K562 (cell line): ENCODE data around the gene CD164L2. TPM values are rescaled to one million over a fixed set of nuclear protein-coding genes. Genes with fewer than 3 reads are reported as not detected.

Experiments
- EWSR1 ChIP-seq: fragments of 450-650 bp; IDR thresholded peaks from 2 replicates; pipeline ENCODE4 v1.6.1; 2018; ENCODE audit warnings: borderline replicate concordance, mild to moderate bottlenecking, low read depth, moderate library complexity; ENCODE audit not compliant: partially characterized antibody
- FOXJ3 ChIP-seq: sonication (generic); formaldehyde crosslinking; IDR thresholded peaks from 2 replicates; pipeline ENCODE4 v1.4.0; 2020; ENCODE audit warnings: mild to moderate bottlenecking, missing genetic modification reagents
- GABPA ChIP-seq: fragments of 200-800 bp; sonication (Bioruptor generic); conservative IDR thresholded peaks from 2 replicates; pipeline ENCODE4 v1.6.1; 2016; ENCODE audit warnings: low read depth, missing genetic modification characterization, missing compliant biosample characterization
- MAFF ChIP-seq: IDR thresholded peaks from 2 replicates; pipeline ENCODE4 v1.6.1; 2012; ENCODE audit warnings: low read length, improper control_type of control experiment
- PCBP1 ChIP-seq: fragments of 200-400 bp; formaldehyde crosslinking; IDR thresholded peaks from 2 replicates; pipeline ENCODE4 v1.6.1; 2018; ENCODE audit warnings: mild to moderate bottlenecking, low read depth, low read length; ENCODE audit not compliant: poor library complexity, severe bottlenecking
- PHB ChIP-seq: fragments of 250-450 bp; sonication (Bioruptor Pico); IDR thresholded peaks from 2 replicates; pipeline ENCODE4 v1.5.0; 2021
- PHB2 ChIP-seq: fragments of 450-650 bp; IDR thresholded peaks from 2 replicates; pipeline ENCODE4 v1.6.1; 2017; ENCODE audit warnings: low read depth
- POLR2AphosphoS2 ChIP-seq: IDR thresholded peaks from 2 replicates; pipeline ENCODE4 v1.6.1; 2012; ENCODE audit warnings: low read length, improper control_type of control experiment
- RBFOX2 ChIP-seq: fragments of 200-400 bp; formaldehyde crosslinking; IDR thresholded peaks from 2 replicates; pipeline ENCODE4 v1.6.1; 2017; ENCODE audit warnings: low read depth, mild to moderate bottlenecking, low read length, moderate library complexity
- RBM25 ChIP-seq: fragments of 200-400 bp; formaldehyde crosslinking; IDR thresholded peaks from 2 replicates; pipeline ENCODE4 v1.6.1; 2018; ENCODE audit warnings: low read length, low read depth, moderate library complexity; ENCODE audit not compliant: severe bottlenecking
- SNIP1 ChIP-seq: fragments of 450-650 bp; IDR thresholded peaks from 2 replicates; pipeline ENCODE4 v1.7.1; 2017; ENCODE audit warnings: low read depth, mild to moderate bottlenecking
- ZFP30 ChIP-seq: fragments of 250-450 bp; sonication (Bioruptor Pico); IDR thresholded peaks from 2 replicates; pipeline ENCODE4 v1.8.0; 2022; ENCODE audit warnings: moderate library complexity, mild to moderate bottlenecking, inconsistent platforms, borderline replicate concordance
- ZFX ChIP-seq: sonication (generic); formaldehyde crosslinking; IDR thresholded peaks from 2 replicates; pipeline ENCODE4 v1.8.0; 2022; ENCODE audit warnings: mild to moderate bottlenecking, missing genetic modification reagents, moderate library complexity
- ZNF146 ChIP-seq: IDR thresholded peaks from one replicate; pipeline ENCODE4 v1.6.1; 2018; ENCODE audit warnings: missing compliant biosample characterization; ENCODE audit not compliant: unreplicated experiment
- ZNF717 ChIP-seq: fragments of 250-450 bp; sonication (Bioruptor Pico); IDR thresholded peaks from 2 replicates; pipeline ENCODE4 v1.5.0; 2021
- ZSCAN29 ChIP-seq: fragments of 450-650 bp; IDR thresholded peaks from 2 replicates; pipeline ENCODE4 v1.6.1; 2017
- polyA plus RNA-seq, 8 experiments: library from polyadenylated mRNA; depleted of rRNA in 4 of 8; stranded (reverse) in 5 of 8; unstranded in 3 of 8; fragments of >200 nt; fragmentation: Nextera tagmentation in 2 of 8; fragmentation: Illumina TruSeq in 1 of 8; extraction: Ambion mirVana in 2 of 8; extraction: Trizol in 1 of 8; gene quantifications; 2 replicates each; pipeline versions ENCODE4 v1.2.1 to v1.2.3, GENCODE V29; 2011 to 2014; ENCODE audit warnings: inconsistent platforms in 1 of 8, missing spikeins in 1 of 8
- total RNA-seq, 7 experiments: library from RNA; depleted of rRNA in 6 of 7; stranded (reverse); fragments of >200 nt in 6 of 7; fragmentation: Illumina TruSeq in 2 of 7; extraction: Trizol in 2 of 7; gene quantifications; 2 replicates each; pipeline versions ENCODE4 v1.2.1 to v1.2.3, GENCODE V29; 2011 to 2021; ENCODE audit warnings: low replicate concordance in 1 of 7
- TF ChIP-seq, protein P1 (sequence below): fragments of 250-450 bp; sonication (Bioruptor Pico); IDR thresholded peaks from 2 replicates; pipeline ENCODE4 v1.5.0; 2021
- TF ChIP-seq, protein P2 (sequence below): fragments of 250-450 bp; sonication (Bioruptor Pico); IDR thresholded peaks from 2 replicates; pipeline ENCODE4 v1.5.0; 2021; ENCODE audit warnings: mild to moderate bottlenecking, moderate library complexity
- TF ChIP-seq, protein P3 (sequence below): sonication (generic); formaldehyde crosslinking; IDR thresholded peaks from 2 replicates; pipeline ENCODE4 v1.8.0; 2022; ENCODE audit warnings: mild to moderate bottlenecking, missing genetic modification reagents
- TF ChIP-seq, protein P4 (sequence below): fragments of 200-400 bp; formaldehyde crosslinking; IDR thresholded peaks from 2 replicates; pipeline ENCODE4 v1.6.1; 2017; ENCODE audit warnings: mild to moderate bottlenecking, low read depth, low read length, moderate library complexity
- TF ChIP-seq, protein P5 (sequence below): fragments of 450-650 bp; IDR thresholded peaks from 2 replicates; pipeline ENCODE4 v1.6.1; 2017; ENCODE audit warnings: mild to moderate bottlenecking, moderate library complexity

The CD164L2 gene
- total and polyA plus RNA-seq, 9 of the 15 experiments (the other 6 are each of a cell fraction or from before 2014, with no cell fraction given), result 0.08 to 0.92 (median 0.38) TPM; not detected in 1

DNA sequence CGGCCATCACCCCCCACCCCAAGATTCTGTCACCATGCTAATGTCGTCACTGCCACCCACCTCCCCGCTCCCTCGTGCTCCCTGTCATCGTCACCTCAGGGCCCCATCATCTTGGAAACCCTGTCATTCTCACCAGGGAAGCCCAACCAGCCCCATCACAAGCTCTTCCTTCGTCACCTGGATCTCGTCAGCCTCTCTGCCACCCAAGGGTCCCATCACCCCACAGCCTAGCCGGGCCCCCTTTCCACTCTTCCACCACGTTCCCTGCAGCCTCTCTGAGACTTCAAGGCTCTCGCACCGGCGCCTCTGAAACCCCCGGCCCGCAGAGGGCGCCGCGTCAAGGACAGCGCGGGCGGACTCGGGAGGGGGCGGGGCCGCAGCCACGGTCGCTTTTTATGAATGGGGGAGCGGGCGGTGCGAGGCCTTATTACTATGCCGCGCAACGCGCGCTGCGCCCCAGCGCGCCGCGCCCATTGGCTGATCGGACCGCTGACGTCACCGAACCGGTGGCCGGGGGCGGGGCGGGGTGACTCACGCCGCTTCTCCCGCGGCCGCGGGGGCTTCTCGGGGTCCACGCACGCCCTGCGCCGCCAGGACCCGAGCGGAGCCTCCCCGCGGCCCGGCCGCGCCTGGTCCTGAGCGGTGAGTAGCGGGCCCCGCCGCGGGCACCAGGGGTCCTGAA, 9.1 kb upstream of the CD164L2 start, which contains the start of gene GPR3 (continued):
- TF ChIP-seq, protein P1, sequence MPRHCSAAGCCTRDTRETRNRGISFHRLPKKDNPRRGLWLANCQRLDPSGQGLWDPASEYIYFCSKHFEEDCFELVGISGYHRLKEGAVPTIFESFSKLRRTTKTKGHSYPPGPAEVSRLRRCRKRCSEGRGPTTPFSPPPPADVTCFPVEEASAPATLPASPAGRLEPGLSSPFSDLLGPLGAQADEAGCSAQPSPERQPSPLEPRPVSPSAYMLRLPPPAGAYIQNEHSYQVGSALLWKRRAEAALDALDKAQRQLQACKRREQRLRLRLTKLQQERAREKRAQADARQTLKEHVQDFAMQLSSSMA (CRISPR knock-in tag), result no peak
- TF ChIP-seq POLR2AphosphoS2 (no peak), ZNF717 (CRISPR knock-in tag) (no peak), FOXJ3 (CRISPR knock-in tag) (no peak), PHB2 (peak; percentile 51; the same call in 1 of the 2 replicates), MAFF (no peak), ZFP30 (CRISPR knock-in tag) (no peak), ZNF146 (CRISPR knock-in tag) (no peak), EWSR1 (no peak), RBM25 (peak; percentile 98), ZSCAN29 (no peak), GABPA (tag) (peak; percentile 36; the same call in 1 of the 2 replicates), PCBP1 (no peak), PHB (CRISPR knock-in tag) (no peak), RBFOX2 (peak; percentile 82), SNIP1 (no peak), ZFX (CRISPR knock-in tag) (peak; percentile 36)
- TF ChIP-seq, protein P2, sequence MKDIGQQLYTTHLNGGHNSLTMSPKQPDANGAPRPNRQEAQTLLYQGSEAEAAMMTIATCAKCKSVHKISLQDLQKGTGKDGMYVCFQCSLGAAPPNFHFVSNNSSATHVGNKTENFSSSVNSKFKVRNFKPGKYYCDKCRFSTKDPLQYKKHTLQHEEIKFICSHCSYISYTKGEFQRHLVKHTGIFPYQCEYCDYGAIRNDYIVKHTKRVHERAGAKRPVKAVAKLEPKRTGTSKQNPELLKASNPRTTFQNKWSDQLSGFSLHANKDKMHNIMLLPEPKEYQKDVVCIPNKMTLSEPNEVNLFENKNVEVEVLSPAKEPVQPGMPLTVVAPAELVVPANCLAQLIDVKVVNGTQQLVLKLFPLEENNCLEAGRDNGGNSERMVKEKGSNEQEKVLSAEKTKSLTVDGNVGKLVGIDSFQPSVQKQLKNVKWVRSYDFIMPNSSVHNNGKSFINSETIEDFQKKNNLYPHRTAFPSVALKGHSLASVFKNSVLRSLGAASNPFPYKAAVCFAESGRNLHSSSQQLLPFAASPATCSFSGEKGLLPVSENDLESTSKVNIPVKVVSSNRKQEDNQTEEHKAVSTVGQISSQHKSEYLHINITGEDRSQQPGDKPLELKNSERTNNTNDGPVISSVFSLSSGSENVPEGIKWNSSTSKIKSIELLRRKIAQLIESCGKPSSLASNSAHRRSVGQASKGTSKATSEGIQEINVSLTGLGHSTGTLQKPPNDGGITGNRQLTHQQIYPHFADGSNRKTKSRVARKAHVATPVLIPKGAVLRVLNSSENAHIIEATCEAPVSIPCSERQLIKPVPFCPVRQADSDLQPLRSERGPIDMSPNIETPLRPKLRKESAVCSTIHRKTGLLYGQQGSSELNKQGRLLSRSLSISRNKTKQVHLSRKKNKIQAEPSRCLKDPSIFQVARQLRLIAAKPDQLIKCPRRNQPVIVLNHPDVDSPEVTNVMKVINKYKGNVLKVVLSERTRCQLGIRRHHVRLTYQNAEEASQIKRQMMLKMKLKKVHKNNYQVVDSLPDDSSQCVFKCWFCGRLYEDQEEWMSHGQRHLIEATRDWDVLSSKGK, result no peak
- TF ChIP-seq, protein P3, sequence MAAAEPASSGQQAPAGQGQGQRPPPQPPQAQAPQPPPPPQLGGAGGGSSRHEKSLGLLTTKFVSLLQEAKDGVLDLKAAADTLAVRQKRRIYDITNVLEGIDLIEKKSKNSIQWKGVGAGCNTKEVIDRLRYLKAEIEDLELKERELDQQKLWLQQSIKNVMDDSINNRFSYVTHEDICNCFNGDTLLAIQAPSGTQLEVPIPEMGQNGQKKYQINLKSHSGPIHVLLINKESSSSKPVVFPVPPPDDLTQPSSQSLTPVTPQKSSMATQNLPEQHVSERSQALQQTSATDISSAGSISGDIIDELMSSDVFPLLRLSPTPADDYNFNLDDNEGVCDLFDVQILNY (CRISPR knock-in tag), result no peak
- TF ChIP-seq, protein P4, sequence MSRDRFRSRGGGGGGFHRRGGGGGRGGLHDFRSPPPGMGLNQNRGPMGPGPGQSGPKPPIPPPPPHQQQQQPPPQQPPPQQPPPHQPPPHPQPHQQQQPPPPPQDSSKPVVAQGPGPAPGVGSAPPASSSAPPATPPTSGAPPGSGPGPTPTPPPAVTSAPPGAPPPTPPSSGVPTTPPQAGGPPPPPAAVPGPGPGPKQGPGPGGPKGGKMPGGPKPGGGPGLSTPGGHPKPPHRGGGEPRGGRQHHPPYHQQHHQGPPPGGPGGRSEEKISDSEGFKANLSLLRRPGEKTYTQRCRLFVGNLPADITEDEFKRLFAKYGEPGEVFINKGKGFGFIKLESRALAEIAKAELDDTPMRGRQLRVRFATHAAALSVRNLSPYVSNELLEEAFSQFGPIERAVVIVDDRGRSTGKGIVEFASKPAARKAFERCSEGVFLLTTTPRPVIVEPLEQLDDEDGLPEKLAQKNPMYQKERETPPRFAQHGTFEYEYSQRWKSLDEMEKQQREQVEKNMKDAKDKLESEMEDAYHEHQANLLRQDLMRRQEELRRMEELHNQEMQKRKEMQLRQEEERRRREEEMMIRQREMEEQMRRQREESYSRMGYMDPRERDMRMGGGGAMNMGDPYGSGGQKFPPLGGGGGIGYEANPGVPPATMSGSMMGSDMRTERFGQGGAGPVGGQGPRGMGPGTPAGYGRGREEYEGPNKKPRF, result no peak
- TF ChIP-seq, protein P5, sequence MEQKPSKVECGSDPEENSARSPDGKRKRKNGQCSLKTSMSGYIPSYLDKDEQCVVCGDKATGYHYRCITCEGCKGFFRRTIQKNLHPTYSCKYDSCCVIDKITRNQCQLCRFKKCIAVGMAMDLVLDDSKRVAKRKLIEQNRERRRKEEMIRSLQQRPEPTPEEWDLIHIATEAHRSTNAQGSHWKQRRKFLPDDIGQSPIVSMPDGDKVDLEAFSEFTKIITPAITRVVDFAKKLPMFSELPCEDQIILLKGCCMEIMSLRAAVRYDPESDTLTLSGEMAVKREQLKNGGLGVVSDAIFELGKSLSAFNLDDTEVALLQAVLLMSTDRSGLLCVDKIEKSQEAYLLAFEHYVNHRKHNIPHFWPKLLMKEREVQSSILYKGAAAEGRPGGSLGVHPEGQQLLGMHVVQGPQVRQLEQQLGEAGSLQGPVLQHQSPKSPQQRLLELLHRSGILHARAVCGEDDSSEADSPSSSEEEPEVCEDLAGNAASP, result no peak
